ENCODE measurements around the gene ANKRD65. TPM values are rescaled to one million over a fixed set of nuclear protein-coding genes. Genes with fewer than 3 reads are reported as not detected.
"Not testable (repeated sequence)": the region's sequence is repeated elsewhere in the genome, so short reads cannot be mapped to it uniquely, and the experiment has no call there.

Gene ANKRD65
- total RNA-seq, 1 experiment from 2014 or later = not detected

DNA sequence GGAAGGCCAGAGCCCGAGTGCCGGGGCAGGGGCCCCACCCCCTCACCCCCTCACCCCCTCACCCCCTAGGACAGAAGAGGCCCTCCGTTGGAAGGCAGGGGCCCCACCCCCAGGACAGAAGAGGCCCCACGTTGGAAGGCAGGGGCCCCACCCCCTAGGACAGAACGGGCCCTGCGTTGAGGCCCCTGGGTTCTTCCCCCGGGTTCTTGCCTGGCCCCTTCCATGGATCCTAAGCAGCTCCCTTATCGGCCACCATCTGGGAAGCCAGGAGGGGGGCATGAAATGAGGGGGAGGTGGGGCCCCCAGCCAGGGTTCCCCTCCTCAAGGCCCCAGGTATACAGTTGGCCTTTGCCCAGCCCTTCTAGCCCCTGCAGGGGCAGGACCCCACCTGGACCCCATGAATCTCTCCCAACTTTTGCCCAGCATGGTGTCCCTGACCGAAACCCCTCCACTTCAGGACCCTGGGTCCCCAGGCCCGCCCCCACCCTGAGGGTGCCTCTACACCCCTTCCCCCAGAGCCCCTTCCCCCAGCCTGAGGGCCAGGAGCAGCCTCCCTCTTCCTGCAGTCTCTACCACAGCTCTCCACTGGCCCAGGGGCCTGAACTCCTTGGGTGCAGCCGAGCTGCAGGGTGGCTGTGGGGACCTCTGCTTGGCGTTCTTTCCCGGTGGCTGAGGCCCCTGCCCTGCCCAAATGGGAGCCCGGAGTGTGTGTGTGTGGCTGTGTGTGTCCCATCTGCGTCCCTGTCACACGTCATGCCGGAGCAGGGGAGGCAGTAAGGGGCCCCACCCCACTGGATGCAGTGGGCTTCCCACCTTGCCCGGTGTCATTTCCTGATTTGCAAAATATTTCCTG lies 10.1 kb upstream of the ANKRD65 start:
- DNase-seq (ENCODE audit: low read depth) = no peak

DNA sequence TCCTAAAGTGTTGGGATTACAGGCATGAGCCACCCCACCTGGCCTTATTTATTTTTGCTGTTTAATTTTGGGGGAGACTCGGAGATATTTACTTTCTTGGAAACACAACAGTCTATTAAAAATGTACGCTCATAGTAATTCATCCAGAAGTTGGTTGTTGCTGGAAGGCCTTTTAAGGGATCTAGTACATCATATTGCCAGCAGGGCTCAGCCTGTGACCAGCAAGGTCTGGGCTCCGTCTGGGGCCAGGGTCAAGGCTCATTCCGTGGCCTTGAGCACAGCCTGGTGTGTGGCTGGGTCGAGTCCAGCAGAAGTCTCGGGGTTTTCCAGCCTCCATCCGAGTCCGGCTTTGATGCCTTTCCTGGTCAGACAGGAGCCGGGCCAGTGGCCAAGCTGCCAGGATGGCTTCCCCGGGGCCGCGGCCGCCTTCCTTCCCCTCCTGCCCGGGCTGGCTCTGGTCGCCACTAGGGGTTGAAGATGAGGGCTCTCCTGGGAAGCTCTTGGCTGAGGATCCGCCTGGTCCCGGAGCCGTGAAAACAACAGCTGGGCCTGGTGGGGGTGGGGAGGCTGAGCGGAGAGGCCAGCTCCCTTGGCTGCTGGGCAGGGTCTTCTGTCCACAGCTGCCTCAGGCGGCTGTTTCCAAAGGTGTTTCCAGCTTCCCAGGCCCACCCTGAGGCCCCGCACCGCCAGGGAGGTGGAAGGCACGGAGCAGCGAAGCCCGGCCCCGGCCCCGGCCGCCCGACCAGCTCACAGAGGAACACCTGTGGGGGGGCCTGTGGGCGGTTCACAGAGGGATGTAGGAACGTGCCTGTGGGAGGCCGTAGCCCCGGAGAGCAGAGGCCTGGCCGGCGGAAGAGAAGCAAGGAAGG lies 9.3 kb upstream of the ANKRD65 start:
- DNase-seq (ENCODE audit: low read depth) = no peak

DNA sequence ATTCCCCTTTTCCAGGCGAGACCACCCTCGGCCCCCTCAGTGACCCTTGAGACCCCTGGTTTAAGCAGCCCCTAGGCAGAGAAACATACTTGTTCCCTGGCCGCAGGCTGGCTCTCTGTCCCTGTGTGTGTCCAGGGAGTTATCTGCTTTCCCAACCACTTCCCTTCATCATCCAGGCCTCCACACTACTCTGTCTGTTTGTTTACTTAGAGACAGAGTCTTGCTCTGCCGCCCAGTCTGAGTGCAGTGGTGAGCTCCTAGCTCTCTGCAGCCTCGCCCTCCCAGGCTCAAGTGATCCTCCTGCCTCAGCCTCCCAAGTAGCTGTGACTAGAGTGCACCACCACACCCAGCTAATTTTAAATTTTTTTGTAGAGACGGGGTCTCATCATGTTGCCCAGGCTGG lies 8.6 kb upstream of the ANKRD65 start:
- no peak for DNase-seq (ENCODE audit: low read depth)

DNA sequence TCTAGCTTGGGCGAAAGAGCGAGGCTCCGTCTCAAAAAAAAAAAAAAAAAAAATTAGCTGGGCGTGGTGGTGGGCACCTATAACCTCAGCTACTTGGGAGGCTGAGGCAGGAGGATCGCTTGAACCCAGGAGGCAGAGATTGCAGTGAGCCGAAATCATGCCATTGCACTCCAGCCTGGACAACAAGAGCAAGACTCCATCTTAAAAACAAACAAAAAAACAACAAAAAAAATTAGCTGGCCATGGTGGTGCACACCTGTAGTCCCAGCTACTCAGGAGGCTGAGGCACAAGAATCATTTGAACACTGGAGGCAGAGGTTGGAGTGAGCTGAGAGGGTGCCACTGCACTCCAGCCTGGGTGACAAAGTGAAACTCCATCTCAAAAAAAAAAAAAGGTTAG lies 7.9 kb upstream of the ANKRD65 start:
- DNase-seq (ENCODE audit: low read depth) = not testable (repeated sequence)

DNA sequence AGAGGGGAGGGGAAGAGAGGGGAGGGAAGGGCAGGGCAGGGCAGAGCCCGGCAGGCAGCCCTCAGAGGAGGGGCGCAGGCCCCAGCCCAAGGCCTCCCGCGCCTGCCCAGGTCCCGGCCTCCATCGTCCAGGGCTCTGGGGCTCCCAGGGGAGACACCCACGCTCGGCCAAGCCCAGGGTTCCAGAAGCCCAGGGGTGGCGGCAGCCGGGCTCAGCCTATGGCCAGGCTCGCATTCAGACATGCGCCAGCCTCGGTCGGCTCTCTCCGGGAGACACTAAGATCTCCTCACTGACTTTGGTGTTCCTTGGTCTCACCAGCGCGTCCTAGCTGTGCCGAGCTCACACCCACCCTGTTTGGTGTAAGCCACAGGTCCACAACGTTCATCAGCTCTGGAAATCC lies 7.1 kb upstream of the ANKRD65 start:
- no peak for DNase-seq (ENCODE audit: low read depth)

DNA sequence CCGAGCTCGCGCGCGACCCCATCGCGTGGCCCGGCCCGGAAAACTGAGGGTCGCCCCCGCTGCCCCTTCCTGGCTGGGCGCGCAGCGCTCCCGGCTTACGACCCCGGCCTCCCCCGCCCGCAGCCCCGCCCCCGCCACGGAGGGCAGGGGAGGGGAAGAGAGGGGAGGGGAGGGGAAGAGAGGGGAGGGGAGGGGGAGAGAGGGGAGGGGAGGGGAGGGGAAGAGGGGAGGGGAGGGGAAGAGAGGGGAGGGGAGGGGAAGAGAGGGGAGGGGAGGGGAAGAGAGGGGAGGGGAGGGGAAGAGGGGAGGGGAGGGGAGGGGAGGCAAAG lies 6.7 kb upstream of the ANKRD65 start:
- DNase-seq (ENCODE audit: low read depth) = no peak

DNA sequence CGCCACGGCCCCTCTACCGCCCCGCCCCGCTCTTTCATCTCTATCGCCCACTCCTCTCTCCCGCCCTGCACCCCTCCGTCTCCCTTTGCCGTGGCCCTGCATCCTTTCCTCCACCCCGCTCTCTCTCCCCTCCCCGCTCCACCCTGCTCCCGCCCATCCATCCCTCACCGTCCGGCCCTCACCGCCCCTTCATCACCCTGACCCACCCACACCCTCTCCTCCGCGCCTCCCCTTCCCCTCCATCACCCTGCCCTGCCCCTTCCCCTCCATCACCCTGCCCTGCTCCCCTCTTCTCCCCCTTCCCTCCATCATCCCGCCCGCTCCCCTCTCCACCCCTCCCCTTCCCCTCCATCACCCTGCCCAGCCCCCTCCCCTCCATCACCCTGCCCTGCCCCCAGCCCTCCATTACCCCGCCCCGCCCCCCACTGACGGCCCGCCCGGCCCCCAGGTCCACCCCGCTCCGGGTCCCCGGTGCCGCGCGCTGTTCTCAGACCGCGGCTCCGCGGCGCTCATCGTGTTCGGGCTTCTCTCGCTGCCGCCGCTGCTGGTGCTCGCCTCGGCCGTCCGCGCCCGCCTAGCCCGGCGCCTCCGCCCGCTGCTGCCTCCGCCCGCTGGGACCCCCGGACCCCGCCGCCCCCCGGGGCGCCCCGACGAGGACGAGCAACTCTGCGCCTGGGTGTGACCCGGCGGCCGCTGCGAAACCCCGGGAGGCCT lies 6.2 kb upstream of the ANKRD65 start:
- DNase-seq (ENCODE audit: low read depth) = no peak

DNA sequence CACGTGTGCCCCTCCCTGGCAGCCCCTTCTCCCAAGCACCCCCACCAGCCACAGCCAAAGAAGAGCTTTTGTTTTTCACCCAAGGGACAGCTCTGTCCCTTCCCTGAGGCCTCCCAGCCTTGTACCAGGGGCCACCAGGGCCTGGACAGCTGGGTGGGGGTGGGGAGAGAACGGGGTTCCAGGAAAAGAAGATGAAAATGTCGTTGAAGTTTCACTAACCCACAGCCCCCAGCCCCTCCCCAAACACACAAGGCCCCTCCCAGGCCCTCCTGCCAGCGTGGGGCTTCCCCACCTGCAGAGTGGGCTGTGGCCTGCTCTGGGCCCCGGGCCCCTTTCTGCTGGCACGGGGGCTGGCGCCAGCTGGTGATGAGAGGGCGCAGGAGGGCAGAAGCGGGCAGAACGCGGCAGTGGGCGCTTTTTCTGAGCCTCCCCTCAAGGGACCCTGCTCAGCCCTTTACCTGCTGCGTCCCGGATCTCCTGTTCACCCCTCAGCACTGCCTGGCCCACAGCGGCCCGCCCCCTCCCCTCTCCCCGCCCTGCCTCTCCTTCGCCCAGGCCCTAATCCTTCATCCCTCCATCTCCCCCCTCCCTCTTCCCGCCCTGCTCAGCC lies 5.5 kb upstream of the ANKRD65 start:
- no peak for DNase-seq (ENCODE audit: low read depth)

DNA sequence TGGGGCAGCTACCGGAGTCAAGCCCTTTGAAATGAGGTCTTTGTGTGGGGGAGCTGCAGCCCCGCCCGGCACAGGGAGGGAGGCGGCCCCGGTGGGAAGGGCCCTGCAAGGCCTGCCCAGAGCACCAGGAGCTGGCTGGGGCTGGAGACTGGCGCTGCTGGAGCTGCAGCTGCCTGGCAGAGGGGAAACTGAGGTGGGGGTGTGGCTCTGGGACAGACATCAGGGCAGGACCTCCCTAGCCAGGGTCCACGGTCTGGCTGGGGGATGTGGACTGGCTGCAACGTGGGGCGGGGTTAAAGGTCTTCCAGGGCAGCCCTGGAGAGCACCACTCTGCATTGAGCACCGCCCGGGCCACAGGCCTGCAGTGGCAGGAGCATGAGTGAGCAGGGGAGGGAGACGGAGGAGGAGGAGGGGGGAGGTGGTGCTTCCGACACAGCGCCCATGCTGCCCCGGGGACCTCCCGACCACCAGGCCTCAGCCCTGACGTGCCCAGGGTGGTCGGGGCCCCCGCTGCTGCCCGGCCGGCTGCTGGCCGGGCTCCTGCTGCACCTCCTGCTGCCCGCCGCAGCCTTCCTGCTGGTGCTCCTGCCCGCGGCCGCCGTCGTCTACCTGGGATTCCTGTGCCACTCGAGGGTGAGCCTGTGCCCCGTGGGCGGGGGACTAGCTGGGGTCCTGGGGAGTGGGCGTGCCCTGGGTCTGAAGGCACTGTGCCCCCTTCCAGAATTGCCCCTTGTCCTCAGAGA lies 4.8 kb upstream of the ANKRD65 start:
- DNase-seq (ENCODE audit: low read depth) = no peak

DNA sequence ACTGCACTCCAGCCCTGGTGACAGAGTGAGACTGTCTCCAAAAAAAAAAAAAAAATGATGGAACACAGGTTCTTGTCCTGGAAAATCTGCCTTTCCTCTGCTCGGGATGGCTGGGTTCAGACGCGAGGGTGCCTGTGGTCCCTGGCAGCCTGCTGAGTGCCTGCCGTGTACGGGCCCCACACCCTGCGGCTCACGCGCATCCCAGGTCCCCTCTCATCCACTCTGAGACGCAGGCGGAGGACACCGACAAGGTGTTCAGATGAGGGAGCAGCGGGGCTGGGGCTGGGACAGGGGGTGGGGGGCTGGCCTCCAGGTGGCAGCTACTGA lies 4.3 kb upstream of the ANKRD65 start:
- no peak for DNase-seq (ENCODE audit: low read depth)

DNA sequence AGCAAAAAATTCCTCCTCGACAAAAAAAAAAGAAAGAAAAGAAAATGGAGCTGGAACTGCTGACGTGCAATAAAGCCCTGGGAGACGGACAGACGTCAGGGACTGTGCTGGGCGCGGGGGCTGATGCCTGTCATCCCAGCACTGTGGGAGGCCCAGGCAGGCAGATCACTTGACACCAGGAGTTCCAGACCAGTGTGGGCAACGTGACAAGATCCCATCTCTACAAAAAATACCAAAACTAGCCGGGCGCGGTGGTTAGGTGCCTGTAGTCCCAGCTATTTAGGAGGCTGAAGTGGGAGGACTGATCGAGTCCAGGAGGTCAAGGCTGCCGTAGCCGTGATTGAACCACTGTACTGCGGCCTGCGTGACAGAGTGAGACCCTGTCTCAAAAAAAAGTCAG lies 3.6 kb upstream of the ANKRD65 start:
- no peak for DNase-seq (ENCODE audit: low read depth)

DNA sequence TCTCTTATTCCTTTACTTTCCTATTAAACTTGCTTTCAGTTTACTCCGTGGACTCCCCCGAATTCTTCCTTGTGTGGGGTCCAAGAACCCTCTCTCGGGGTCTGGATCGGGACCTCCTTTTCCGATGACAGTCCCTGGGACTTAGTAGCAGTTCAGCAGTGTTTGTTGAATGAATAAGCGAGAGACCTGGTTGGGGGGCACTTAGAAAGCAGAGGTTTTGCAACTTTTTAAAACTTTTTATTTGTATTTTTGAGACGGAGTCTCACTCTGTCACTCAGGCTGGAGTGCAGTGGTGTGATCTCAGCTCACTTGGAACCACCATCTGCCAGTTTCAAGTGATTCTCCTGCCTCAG lies 2.1 kb upstream of the ANKRD65 start:
- DNase-seq (ENCODE audit: low read depth) = no peak

DNA sequence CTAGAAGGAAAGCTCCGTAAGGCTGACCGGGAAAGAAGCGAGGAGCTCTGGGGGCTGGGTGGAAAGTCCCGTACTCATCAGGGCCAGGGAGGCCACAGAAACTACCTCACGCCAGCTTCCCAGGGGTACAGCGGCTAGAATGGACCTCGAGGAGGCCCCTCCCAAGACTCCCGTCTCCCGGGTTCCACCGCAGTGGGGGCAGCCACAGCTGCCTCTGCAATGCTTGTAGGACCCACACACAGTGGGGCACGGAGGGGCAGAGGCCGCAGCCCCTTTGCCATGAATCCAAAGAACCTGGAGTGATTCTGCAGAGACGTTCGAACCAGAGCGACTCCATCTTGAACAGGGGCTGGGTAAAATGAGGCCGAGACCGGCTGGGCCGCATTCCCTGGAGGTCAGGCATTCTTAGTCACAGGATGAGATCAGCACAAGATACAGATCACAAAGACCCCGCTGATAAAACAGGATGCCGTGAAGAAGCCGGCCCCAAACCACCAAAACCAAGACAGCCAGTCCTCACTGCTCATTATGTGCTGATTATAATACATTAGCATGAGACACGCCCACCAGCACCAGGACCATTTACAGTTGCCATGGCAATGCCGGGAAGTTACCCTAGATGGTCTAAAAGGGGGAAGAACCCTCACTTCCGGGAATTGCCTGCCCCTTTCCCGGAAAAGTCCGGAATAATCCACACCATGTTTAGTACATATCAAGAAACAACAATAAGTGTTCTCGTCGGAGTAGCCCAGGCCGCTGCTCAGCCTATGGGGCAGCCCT lies 1.6 kb upstream of the ANKRD65 start:
- DNase-seq (ENCODE audit: low read depth) = peak; percentile 68

DNA sequence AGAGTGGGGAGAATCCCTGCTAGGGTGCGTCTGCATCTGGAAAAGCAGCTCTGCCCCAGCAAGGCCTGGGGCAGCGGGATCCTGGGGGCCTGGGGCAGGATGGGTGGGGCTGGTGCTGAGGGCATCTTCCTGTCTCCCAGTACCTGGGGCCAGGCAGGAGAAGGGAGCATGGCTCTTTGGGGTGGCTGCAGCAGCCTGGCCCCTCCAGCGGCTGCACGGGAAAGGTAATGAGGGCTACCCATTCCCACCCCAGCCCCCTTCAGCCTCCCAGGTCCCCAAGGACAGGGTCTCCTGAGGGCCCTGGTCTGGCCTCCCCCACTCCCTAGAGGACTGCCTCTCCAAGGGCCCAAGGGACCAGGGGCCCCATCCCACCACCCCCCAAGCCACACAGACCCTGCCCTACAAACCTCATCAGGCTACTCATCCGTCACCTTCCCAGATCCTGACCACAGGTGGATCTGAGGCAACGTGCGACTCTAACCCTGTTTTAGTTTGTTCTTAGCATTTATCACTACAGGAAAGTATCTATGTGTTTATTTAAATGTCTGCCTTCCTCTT lies 910 bp upstream of the ANKRD65 start:
- DNase-seq (ENCODE audit: low read depth) = no peak

DNA sequence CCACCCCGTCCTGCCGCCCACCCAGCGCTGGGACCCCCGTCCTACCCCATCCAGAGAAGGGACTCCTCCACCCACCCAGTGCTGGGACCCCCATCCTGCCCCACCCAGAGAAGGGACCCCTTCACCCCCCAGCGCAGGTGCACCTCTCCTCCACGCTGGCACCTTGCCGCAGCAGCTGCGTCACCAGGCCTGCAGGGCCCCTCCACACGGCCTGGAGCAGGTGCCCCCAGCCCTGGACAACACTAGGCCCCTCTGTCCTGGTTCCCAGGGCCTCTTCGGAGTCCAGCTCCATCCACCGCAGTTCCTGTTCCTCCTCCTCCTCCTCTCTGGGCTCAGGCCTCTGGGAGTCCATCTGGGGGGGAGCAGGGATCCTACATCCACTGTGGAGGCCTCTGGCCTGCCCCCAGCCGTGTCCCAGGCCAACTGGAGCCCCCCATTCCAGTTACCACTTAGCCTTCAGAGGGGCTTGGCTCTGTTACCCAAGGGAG lies 378 bp downstream of the ANKRD65 start:
- no peak for DNase-seq (ENCODE audit: low read depth)

DNA sequence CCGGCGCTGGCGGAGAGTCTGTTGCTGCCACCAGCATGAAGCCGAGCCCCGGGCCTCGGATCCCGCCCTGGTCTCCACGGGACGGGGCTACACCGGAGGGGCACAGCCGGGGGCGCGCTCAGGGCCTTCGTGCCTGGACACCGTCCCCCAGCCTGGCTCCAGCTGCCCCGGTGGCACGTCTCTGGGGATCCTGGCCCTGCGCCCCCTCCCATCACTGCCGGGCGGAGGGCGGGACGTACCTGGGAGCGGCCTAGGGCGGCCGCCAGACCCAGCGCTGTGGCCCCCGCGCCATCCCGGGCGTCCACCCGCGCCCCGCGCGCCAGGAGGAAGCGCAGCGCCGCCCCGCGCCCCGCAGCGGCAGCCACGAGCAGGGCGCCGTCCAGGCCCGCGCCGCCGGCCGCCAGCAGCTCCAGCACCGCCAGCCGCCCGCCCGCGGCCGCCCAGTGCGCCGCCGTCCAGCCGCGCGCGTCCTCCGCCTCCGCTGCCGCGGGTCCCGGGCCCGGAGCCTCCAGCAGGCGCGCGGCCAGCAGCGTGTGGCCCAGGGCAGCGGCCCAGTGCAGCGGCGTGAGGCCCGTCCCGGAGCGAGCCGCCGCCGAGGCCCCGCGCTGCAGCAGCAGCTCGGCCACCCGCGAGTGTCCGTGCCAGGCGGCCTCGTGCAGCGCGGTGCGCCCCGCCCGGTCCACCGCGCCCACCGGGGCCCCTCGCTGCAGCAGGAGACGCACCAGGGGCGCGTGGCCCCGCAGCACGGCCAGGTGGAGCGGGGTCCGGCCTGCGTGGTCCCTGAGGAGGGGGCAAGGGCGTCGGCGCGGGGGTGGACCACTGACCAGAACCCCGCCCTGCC lies 1.0 kb downstream of the ANKRD65 start:
- DNase-seq (ENCODE audit: low read depth) = no peak

DNA sequence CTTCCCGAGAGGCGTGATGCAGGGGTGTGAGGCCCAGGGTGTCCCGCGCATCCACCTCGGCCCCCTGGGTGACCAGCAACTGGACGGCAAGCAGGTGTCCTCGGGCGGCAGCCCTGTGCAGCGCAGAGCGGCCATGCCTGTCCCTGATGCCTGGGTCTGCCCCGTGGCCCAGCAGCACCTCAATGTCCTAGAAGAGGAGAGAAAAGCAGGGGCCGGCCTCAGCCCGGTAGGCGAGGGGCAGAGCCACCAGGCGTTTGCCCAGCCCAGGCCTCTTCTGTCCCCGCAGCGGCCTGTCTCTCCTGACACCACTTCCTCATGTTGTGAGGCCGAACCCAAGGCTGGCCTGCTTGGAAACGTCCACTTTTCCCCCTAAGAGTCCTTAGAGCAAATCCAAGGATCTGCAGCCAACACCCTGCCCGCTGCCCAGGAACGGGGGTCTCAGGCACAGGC lies 1.7 kb downstream of the ANKRD65 start:
- DNase-seq (ENCODE audit: low read depth) = no peak

DNA sequence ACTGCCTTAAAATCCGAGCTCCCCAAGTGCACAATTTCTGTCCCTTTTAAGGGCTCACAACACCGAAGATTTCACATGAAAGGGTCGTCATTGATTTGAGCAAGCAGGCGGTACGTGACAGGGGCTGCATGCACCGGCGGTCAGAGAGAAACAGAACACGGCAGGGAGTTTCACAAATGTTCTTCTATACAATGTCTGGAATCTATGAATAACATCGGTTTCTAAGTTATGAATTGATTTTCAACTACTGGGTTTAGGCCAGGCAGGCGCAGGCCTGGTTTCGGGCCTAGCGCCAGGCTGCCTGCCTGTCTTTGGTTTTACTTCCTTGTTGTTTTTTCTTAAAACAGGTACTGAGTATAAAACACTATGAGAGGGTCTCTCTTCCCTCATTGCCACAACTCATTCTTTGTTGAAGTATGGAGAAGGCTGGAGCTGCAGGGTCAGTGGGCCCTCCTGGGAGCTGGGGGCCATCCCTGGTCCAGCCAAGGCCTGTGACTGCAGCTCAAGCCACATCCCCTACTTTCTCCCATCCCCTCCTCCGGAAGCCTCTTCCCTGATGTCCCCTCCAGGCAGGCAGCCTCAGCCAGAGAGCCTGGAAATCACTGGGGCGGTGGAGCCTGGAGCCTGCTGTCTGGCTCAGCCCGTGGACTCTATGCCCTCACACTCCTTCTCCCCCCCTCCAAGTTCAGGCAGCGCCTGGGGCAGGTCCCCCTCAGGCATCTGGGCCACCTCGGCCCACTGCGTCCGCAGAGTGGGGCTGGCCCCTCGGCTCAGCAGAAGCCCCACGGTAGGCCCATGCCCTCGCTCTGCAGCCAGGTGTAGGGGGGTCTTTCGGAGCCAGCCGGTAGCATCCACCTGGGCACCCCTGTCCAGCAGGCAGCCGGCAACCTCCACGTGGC lies 2.4 kb downstream of the ANKRD65 start:
- DNase-seq (ENCODE audit: low read depth) = no peak
